Aorta (tissue), 5 donors: Measurements from ENCODE around the gene KCTD14. TPM values are rescaled to one million over a fixed set of nuclear protein-coding genes. Genes with fewer than 3 reads are reported as not detected.
"Not testable (repeated sequence)": the region's sequence is repeated elsewhere in the genome, so short reads cannot be mapped to it uniquely, and the experiment has no call there.

ENCODE experiments used
- ATAC-seq: fragments of 200-7000 bp; cut with Tn5 transposase; one replicate; pipeline ENCODE4 v1.9.1; 2022; ENCODE audit warnings: moderate library complexity; ENCODE audit not compliant: low FRiP score
- DNase-seq, 2 donors: peaks; one replicate each; pipeline ENCODE4 v3.0.0-alpha.2; 2020
- H3K27ac ChIP-seq, 2 donors: one replicate each; pipeline ENCODE4 v1.5.1; 2013; ENCODE audit warnings: low read length in 2 of 2, mild to moderate bottlenecking in 2 of 2, moderate library complexity in 2 of 2, control low read depth in 1 of 2, inconsistent platforms in 1 of 2, low read depth in 1 of 2
- H3K27me3 ChIP-seq, 2 donors: one replicate each; pipeline ENCODE4 v1.6.1; 2013; ENCODE audit warnings: control low read depth in 1 of 2, low read length in 1 of 2, mild to moderate bottlenecking in 1 of 2, moderate library complexity in 1 of 2; ENCODE audit not compliant: insufficient read depth in 2 of 2, control insufficient read depth in 1 of 2
- H3K36me3 ChIP-seq, 2 donors: one replicate each; pipeline ENCODE4 v1.6.1; 2013; ENCODE audit warnings: control low read depth in 1 of 2, low read length in 1 of 2, mild to moderate bottlenecking in 1 of 2; ENCODE audit not compliant: insufficient read depth in 2 of 2, control insufficient read depth in 1 of 2
- H3K4me1 ChIP-seq, 2 donors: one replicate each; pipeline ENCODE4 v1.6.1; 2013; ENCODE audit warnings: low read length in 2 of 2, control low read depth in 1 of 2, mild to moderate bottlenecking in 1 of 2, moderate library complexity in 1 of 2; ENCODE audit not compliant: insufficient read depth in 2 of 2, control insufficient read depth in 1 of 2
- H3K4me3 ChIP-seq, 2 donors: one replicate each; pipeline ENCODE4 v1.5.1; 2013; ENCODE audit warnings: low read length in 2 of 2, control low read depth in 1 of 2, mild to moderate bottlenecking in 1 of 2
- H3K9me3 ChIP-seq: one replicate; pipeline ENCODE4 v1.6.1; 2013; ENCODE audit warnings: mild to moderate bottlenecking, low read length; ENCODE audit not compliant: control insufficient read depth
- WGBS, 2 donors: extraction: QIAGEN DNeasy Blood & Tissue Kit; methylation state at CpG; one replicate each; pipeline ENCODE4 v1.1.7; 2013; 5-methylcytosine and 5-hydroxymethylcytosine counted together
- intact Hi-C, 2 donors: fragments of 100-400 bp; cut with DNase I; formaldehyde crosslinking; loops; one replicate each; pipeline versions ENCODE4 v1.14.2 to v1.15.0; 2022
- polyA plus RNA-seq, 2 donors: library from polyadenylated mRNA; stranded (reverse); fragments of 200-250 nt; gene quantifications; one replicate each; pipeline ENCODE4 v1.2.3, GENCODE V29; 2013
- total RNA-seq, 2 donors: library from RNA; stranded (reverse); fragmentation: NEBNext Ultra II Directional; extraction: Animal tissue kit (Norgen Biotek cat#: 25700); gene quantifications; one replicate each; pipeline ENCODE4 v1.2.1, GENCODE V29; 2021
- donor health status: healthy with polysubstance abuse.
- donor health status: Bipolar disorder and iron deficiency.
- donor health status: DM: no; HTN: no; CAD: no.
- donor health status: DM: no; HTN: no; CAD: no.
- donor health status: DM: yes; HTN: yes; CAD: no.

The KCTD14 gene
- total and polyA plus RNA-seq, 4 donors, result 0.05 to 2.0 (median 1.4) TPM

DNA sequence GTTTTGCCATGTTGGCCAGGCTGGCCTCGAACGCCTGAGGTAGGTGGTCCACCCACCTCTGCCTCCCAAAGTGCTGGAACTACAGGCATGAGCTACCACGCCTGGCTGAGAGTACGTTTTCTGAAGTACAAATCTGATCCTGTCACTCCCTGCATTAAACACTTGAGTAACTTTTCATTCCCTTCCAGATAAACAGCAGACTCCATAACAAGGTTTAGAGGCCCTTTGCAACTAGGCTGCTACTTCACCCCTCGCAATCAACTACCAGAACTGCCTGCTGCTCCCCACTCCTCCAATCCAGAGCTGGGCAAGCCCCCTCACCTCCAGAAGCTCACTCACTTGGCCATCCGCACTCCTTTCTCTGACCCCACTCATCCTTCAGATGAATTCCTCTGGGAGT, 1.5 kb downstream of the KCTD14 start:
- Histone ChIP-seq H3K27ac (no peak overlapping the region), H3K36me3 (no peaks in the 10 kb centered on the region), H3K9me3 (no peaks in the 10 kb centered on the region), H3K4me1 (no peaks in the 10 kb centered on the region), H3K27me3 (no peaks in the 10 kb centered on the region), H3K4me3 (no peak overlapping the region)
- ATAC-seq, result no peak
- intact Hi-C loops, result no loop called here
- 90 to 92% methylated on average over 6 of the region's 6 CpGs for WGBS, 2 donors
- DNase-seq, result no peak

DNA sequence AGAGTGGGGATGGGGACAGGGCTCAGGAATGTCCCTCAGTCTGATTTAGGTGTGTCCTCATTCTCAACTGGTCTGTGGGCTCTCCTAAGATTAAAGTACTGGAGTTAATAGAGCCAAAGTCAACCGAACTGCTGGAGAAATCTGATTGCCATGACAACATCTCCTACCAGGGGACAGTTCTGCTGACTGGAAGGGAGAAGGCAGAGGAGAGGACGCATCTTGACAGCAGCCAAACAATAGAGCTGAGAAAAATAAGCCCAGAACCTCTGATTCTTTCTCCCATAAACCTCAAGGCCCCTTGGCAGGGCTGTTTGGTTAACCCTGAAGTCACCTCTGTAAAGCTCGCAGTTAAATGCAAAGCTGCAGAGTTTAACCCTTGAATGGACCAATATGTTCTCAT, 2.8 kb downstream of the KCTD14 start:
- H3K27ac ChIP-seq, result no peak overlapping the region

DNA sequence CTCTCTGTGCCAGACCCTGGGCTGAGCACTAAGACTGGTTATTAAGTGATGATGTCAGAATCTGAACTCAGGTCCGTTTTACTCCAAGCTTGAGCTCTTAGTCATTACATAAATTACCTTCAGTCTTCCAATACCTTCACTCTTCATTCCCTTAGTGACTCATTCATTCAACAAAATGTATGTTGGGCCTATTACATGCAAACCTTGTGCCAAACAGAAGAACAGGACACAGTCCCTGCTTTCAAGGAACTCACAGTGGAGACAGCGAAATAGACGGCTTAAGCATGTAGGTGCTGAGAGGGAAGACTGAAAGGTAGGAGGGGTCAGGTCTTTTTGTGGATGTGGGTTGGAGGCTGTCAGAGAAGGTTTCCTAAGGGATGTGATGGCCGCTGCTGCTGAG, 3.3 kb downstream of the KCTD14 start:
- H3K36me3 ChIP-seq, result no peaks in the 10 kb centered on the region
- no peak overlapping the region for H3K4me3 ChIP-seq
- 67 to 71% methylated on average over 4 of the region's 4 CpGs for WGBS, 2 donors
- no peaks in the 10 kb centered on the region for H3K27me3 ChIP-seq
- no peak overlapping the region for H3K27ac ChIP-seq
- no peaks in the 10 kb centered on the region for H3K4me1 ChIP-seq
- ATAC-seq (no peak), DNase-seq (no peak)
- H3K9me3 ChIP-seq, result no peaks in the 10 kb centered on the region
- intact Hi-C loops, result no loop called here

More for the DNA sequence above, 2.8 kb downstream of the KCTD14 start:
- no peak overlapping the region for H3K4me3 ChIP-seq
- intact Hi-C loops, result no loop called here
- H3K27me3 ChIP-seq, result no peaks in the 10 kb centered on the region
- ATAC-seq (no peak), DNase-seq (no peak)
- 42 to 45% methylated on average over 3 of the region's 3 CpGs for WGBS, 2 donors
- H3K4me1 ChIP-seq, result no peaks in the 10 kb centered on the region
- H3K9me3 ChIP-seq, result no peaks in the 10 kb centered on the region
- no peaks in the 10 kb centered on the region for H3K36me3 ChIP-seq

GRCh38 chr11:78015878-78016277, 7.2 kb downstream of the KCTD14 start:
- DNase-seq, result no peak
- Histone ChIP-seq H3K36me3 (no peaks in the 10 kb centered on the region), H3K27me3 (no peaks in the 10 kb centered on the region), H3K9me3 (no peaks in the 10 kb centered on the region), H3K4me1 (no peaks in the 10 kb centered on the region), H3K4me3 (no peak overlapping the region), H3K27ac (no peak overlapping the region)
- no peak for ATAC-seq
- 93 to 96% methylated on average over 1 of the region's 1 CpG for WGBS, 2 donors
- intact Hi-C loops, result no loop called here

GRCh38 chr11:78014937-78015520, 8.0 kb downstream of the KCTD14 start:
- ATAC-seq, H3K27me3 ChIP-seq, H3K4me3 ChIP-seq, H3K9me3 ChIP-seq, intact Hi-C loops, DNase-seq, H3K27ac ChIP-seq, H3K4me1 ChIP-seq, H3K36me3 ChIP-seq: not testable (repeated sequence)
- WGBS, 2 donors, result 84 to 87% methylated on average over 6 of the region's 6 CpGs

DNA sequence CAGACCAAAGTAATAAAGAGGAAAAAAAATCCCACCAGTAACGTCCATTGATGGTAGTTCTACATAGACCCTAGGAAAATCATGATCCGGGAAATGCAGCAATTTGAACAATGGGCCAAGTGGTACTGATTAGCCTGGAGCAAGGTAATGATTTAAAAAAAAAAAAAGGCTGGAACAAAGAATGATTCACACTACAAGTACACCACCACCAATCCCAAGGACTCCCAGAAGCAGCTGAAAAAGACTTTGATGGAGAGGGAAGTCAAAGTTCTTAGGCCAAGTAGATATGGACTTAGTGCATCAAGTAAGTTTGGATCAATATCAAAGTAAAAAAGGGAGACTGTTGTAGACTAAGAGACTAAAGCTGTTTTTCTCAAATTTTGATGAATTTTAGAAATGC, 11.8 kb downstream of the KCTD14 start:
- WGBS, 2 donors, result 87 to 94% methylated on average over 2 of the region's 2 CpGs
- intact Hi-C loops, result no loop called here
- Histone ChIP-seq H3K4me3 (no peak overlapping the region), H3K27me3 (no peaks in the 10 kb centered on the region), H3K27ac (no peak overlapping the region), H3K9me3 (no peaks in the 10 kb centered on the region), H3K36me3 (no peaks in the 10 kb centered on the region), H3K4me1 (no peaks in the 10 kb centered on the region)
- DNase-seq (no peak), ATAC-seq (no peak)

GRCh38 chr11:78010755-78011154, 12.3 kb downstream of the KCTD14 start:
- 95 to 98% methylated on average over 6 of the region's 6 CpGs for WGBS, 2 donors
- no peaks in the 10 kb centered on the region for H3K36me3 ChIP-seq
- DNase-seq, result no peak
- no peaks in the 10 kb centered on the region for H3K27me3 ChIP-seq
- H3K4me3 ChIP-seq, result no peak overlapping the region
- intact Hi-C loops, result no loop called here
- H3K9me3 ChIP-seq, result no peaks in the 10 kb centered on the region
- no peaks in the 10 kb centered on the region for H3K4me1 ChIP-seq
- no peak overlapping the region for H3K27ac ChIP-seq
- ATAC-seq, result no peak

DNA sequence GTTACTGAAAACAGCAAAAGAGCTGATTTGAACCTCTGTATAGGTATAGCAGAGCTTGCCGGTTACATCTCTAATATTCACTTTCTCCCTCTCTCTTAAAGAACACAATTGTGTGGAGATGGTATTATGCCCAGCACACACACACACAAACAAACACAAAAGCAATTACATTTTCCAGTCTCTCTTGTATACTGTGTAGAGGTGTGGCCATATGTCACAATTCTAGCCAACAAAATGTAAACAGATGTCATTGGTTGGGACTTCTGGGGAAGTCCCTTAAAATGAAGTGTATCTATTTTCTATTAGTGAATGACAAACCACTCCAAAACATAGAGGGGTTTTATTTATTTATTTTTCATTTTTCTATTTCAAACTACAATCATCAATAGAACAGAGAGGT, 12.8 kb downstream of the KCTD14 start:
- no peaks in the 10 kb centered on the region for H3K27me3 ChIP-seq
- no peaks in the 10 kb centered on the region for H3K36me3 ChIP-seq
- WGBS, 2 donors, result 95 to 97% methylated on average over 1 of the region's 1 CpG
- ATAC-seq (no peak), DNase-seq (no peak)
- no peak overlapping the region for H3K27ac ChIP-seq
- no peaks in the 10 kb centered on the region for H3K4me1 ChIP-seq
- intact Hi-C loops, result no loop called here
- no peak overlapping the region for H3K4me3 ChIP-seq
- no peaks in the 10 kb centered on the region for H3K9me3 ChIP-seq

GRCh38 chr11:78009062-78009461, 14.0 kb downstream of the KCTD14 start:
- Histone ChIP-seq H3K4me1 (no peaks in the 10 kb centered on the region), H3K27ac (no peak overlapping the region), H3K36me3 (no peaks in the 10 kb centered on the region), H3K9me3 (no peaks in the 10 kb centered on the region), H3K27me3 (no peaks in the 10 kb centered on the region), H3K4me3 (no peak overlapping the region)
- intact Hi-C loops, result no loop called here
- no peak for DNase-seq
- ATAC-seq, result no peak
- WGBS, 2 donors, result 95 to 96% methylated on average over 2 of the region's 2 CpGs
